Activated CD4-positive, CD25-positive, alpha-beta regulatory T cell treated with anti-CD3 and anti-CD28 coated beads, Interleukin-2, amount 50 U/mL, for 24 hours (primary cell): ENCODE measurements around the gene IGF2BP2.
"Not testable (repeated sequence)": the region's sequence is repeated elsewhere in the genome, so short reads cannot be mapped to it uniquely, and the experiment has no call there.

Experiments used
- ATAC-seq, 2 donors: fragments of 150-1000 bp; cut with Tn5 transposase; one replicate each; pipeline ENCODE4 v1.10.0; 2021; ENCODE audit warnings: mild to moderate bottlenecking in 1 of 2, moderate library complexity in 1 of 2

The IGF2BP2 gene

GRCh38 chr3:185658504-185658912 is 166.3 kb downstream of the IGF2BP2 start:
- ATAC-seq = no peak

GRCh38 chr3:185657691-185658503 is 166.9 kb downstream of the IGF2BP2 start:
- ATAC-seq = no peak

- no peak for ATAC-seq
These were observed 167.6 kb downstream of the IGF2BP2 start for GRCh38 chr3:185657211-185657610.

GRCh38 chr3:185656321-185656840 is 168.5 kb downstream of the IGF2BP2 start:
- no peak for ATAC-seq

- ATAC-seq = no peak
These were observed 169.2 kb downstream of the IGF2BP2 start for GRCh38 chr3:185655426-185656320.

- no peak for ATAC-seq
These were observed 170.1 kb downstream of the IGF2BP2 start for GRCh38 chr3:185654758-185655145.

- ATAC-seq = no peak
These were observed 170.7 kb downstream of the IGF2BP2 start for GRCh38 chr3:185653949-185654757.

GRCh38 chr3:185651971-185652370 is 172.9 kb downstream of the IGF2BP2 start:
- ATAC-seq = no peak

GRCh38 chr3:185649414-185649813 is 175.4 kb downstream of the IGF2BP2 start:
- no peak for ATAC-seq

GRCh38 chr3:185648396-185648795 is 176.4 kb downstream of the IGF2BP2 start:
- no peak for ATAC-seq

- ATAC-seq = no peak
These were observed 177.0 kb downstream of the IGF2BP2 start for GRCh38 chr3:185647880-185648210.

GRCh38 chr3:185647134-185647879 is 177.5 kb downstream of the IGF2BP2 start:
- ATAC-seq = no peak

GRCh38 chr3:185646382-185647133 is 178.3 kb downstream of the IGF2BP2 start:
- ATAC-seq = no peak

- peak in 1 of 2 donors; percentile 13 for ATAC-seq
These were observed 179.1 kb downstream of the IGF2BP2 start for GRCh38 chr3:185645596-185646381.

- not testable (repeated sequence) for ATAC-seq
These were observed 179.7 kb downstream of the IGF2BP2 start for GRCh38 chr3:185645191-185645590.

GRCh38 chr3:185640308-185640707 is 184.5 kb downstream of the IGF2BP2 start:
- no peak for ATAC-seq

GRCh38 chr3:185639632-185640206 is 185.1 kb downstream of the IGF2BP2 start:
- ATAC-seq = no peak

GRCh38 chr3:185638651-185639050 is 186.2 kb downstream of the IGF2BP2 start:
- not testable (repeated sequence) for ATAC-seq

- no peak for ATAC-seq
These were observed 187.5 kb downstream of the IGF2BP2 start for GRCh38 chr3:185637388-185637787.

- no peak for ATAC-seq
These were observed 191.8 kb downstream of the IGF2BP2 start for GRCh38 chr3:185632996-185633395.
